Measurements from ENCODE around the gene TMEM119. TPM values are rescaled to one million over a fixed set of nuclear protein-coding genes. Genes with fewer than 3 reads are reported as not detected.
"Not testable (repeated sequence)": the region's sequence is repeated elsewhere in the genome, so short reads cannot be mapped to it uniquely, and the experiment has no call there.

Gene TMEM119
- polyA plus RNA-seq, 4 donors, result 23.9 to 25.7 (median 25.5) TPM

DNA sequence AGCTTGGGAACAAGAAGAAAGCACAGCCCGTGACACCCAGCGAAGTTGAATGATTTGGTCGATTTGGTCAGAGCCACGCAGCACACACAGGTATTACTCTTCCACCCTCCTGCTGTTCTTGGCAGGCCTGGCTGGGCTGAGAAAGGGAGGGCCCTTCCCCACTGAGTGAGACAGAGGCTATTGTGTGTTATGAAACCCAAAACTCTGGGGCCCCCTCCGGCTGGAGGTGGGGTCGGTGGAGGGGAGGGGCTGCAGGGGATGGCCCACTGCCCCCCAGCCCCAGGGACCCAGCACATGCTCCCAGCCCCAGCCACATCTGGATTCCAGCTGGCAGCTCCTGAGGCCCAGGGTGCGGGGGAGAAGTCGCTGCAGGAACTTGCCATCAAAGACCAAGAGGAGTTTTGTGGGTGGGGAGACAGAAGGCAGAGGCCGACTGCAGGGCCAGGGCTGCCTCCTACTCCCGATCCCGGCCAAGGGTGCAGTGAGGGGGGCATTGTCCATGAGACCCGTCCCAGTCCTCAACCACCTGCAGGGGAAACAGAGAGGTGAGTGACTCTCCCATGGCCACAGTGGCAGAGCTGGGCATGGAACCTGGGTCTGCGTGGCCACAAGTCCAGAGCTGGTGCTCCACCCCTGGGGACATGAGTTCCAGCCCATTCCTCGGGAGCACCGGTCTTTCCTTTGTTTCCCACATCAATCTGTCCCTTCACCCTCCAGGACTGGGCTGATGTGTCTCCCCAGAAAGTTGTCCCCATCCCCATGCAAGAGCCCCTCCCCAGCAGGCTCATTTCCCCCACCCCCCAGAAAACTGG is 8.7 kb downstream of the TMEM119 start:
- DNase-seq (ENCODE audit: low read depth in 4 of 4, low spot score in 3 of 4), result peak in 1 of 4 donors; percentile 47

DNA sequence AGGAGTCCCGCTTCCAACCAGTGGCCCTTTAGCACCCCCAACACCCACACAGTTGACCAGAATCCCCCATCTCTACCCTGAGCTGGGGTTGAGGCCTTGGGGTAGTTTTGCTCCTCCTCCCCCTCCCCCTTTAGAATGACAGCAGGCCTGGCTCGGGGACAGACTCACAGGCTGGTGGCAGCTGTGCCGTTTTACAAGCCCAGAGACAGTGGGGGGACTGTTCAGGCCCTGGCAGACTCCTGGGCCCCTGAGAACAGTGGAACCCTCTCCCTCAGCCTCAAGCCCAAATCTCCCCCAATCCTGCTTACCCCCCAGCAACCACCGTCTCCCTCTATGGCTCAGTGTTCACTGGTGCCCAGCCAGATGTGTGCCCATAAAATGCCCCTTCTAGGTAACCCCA is 10.1 kb downstream of the TMEM119 start:
- DNase-seq (ENCODE audit: low read depth in 4 of 4, low spot score in 3 of 4), result no peak

DNA sequence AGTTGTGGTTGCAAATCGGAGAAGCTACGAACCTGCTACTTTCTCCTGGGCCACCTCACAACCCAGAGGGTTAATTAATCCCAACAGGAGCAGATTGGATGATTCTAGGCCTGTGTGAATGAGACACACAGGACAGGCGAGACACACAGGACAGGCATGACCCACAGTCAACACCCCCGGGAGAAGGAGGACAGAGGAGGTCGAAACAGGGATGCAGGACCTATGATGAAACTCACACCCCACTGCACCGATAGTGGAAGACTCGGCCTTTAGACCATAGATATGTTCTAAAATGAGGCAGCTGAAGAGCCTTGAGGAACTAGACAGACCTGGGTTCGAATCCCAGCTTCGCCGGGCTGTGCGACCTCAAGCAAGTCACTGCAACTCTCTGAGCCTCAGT is 11.6 kb downstream of the TMEM119 start:
- DNase-seq (ENCODE audit: low read depth in 4 of 4, low spot score in 3 of 4), result no peak

DNA sequence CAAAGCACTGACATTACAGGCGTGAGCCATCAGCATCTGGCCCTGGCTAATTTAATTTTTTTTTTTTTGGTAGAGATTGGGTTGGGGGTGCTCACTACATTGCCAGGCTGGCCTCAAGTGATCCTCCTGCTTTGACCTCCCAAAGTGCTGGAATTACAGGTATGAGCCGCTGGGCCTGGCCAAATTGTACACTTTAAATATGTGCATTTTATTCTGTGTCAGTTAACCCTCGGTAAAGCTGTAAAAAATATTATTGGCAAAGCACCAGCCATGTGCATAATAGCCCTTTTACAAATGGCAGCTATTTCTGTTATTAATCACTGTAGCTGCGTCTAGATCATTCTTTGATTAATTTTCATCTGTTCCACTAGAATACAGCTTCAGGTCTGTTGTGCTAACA is 12.0 kb downstream of the TMEM119 start:
- DNase-seq (ENCODE audit: low read depth in 4 of 4, low spot score in 3 of 4), result no peak

DNA sequence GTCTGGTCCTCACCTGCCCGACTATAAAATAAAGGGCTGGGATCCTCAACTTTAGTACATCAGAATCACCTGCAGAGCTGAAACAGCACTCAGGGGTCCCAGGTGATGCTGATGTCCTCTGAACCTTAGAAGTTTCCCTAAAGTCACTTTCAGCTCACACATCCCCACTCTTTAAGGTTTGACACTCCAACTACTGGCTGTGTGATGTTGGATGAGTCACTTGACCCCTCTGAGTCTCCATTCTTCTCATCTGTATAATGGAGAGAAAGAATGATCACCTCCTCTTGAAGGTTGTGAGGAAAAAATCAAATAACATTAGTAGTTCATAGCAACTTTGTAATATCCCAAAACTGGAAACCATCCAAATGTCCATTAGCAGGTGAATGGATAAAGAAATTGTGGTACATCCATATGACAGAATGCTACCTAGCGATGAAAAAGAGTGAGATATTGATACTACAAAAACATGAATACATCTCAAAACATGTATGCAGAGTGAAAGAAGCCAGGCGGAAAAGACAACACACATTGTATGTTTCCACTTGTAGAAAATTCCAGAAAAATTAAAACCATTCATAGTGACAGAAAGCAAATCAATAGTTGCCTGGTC is 13.3 kb downstream of the TMEM119 start:
- no peak for DNase-seq (ENCODE audit: low read depth in 4 of 4, low spot score in 3 of 4)

DNA sequence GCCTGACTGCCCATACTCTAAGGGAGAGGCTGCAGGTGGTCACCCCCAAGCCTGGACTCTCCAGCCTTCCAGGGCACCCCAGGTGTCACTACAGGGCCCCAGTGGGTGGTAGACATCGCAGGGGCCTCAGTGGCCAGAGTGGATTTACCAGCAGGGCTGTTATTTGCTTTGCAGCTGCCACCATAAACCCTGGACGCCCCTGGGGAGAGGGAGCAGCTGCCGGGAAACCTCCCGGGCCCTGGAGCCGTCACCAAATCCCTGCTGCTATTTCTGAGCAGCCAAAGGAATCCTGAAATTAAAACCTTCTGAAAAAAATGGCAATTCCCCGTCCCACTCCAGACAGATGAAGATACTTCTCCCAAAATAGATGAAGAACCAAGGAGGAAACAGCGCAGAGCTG is 13.9 kb downstream of the TMEM119 start:
- DNase-seq (ENCODE audit: low read depth in 4 of 4, low spot score in 3 of 4), result no peak

DNA sequence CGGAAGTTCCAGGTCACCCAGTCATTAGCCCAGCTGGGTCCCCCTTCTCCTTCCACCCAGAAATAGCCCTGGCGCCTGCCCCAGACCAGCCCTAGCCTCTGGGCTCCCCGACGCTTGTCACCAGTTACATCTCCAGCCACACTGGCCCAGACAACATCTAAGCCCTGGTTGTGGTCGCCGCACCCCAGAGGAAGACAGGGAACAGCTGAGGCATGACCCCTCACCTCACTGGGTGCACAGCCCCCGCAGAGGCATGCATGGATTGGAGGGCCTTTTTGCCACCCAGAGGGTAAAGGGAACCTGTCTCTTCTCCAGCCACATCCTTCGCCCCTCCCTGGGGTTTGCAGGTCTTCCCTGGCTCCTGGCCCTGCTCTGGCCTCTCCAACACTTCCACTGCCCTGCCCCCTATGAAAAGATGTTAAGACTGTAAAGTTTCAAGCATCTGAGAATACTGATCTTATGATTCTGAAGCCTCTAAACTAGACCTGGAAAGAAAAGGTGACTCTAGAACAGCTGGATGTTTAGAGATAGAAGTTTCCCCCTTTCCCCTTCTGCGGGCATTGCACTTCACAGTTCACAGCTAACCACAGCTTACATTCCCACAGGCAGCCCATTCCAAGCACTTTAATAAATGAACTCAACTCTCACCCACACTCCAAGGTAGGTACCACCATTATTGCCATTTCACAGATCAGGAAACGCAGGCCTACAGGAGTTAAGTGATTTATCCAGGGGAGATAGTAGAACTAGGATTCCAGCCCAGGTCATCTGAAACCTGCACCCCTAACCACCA is 14.7 kb downstream of the TMEM119 start:
- no peak for DNase-seq (ENCODE audit: low read depth in 4 of 4, low spot score in 3 of 4)

DNA sequence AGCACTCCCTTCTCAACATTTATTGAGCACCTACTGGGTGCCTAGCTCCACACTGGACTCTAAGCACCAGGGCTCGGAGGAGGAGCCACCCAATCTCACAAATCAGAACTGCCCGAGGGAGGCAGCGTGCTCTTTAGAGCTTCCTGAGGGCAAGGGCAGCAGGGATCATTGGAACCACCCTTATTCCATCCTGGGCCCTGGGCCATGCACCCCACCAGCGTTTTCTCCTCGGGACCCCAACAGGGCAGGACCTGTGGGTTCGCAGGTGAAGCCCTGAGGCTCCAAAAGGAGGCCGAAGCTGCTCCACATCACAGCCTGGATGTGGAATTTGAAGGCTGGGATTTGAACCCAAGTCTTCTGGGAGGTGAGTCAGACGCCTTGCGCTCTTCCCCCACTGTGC is 15.4 kb downstream of the TMEM119 start:
- DNase-seq (ENCODE audit: low read depth in 4 of 4, low spot score in 3 of 4), result no peak

DNA sequence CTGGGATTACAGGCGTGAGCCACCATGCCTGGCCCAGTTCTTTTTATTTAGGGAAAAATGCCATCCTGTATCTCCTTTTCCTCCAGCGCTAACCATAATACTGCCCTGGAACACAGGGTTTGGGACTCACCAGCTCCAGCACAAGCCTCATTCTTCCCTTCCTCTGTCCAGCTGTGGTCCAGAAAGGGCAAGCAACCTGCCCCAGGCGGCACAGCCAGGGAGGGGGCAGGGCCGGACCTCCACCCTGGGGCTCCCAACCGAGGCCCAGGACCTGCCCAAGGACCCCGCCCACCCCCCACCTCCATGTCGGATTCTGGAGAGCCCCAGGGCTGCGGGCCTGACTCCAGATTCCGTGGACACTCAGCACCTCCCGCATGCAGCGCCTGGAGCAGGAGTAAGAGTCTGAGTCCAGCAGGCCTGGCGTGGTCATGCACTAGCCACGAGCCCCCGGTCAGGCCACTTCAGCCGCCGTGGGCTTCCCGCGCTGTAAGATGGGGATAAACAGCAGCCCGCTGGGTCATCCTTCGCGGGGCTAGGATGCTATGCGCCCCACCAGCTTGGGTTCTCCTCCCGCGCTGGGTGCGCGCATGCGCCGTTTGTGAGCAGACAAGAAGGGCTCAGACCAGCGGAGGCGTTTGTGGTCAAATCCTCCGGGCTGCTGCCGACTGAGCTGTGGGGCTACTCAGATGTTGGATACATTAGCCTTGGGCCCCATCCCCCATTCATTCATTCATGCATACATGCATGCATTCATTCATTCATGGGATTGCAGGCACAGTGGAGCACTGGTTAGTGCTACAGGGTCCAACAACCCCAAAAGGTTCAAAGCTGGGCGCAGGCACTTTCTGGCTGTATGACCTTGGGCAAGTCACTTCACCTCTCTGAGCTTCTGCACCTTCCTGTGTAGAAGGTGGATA is 16.3 kb downstream of the TMEM119 start:
- DNase-seq (ENCODE audit: low read depth in 4 of 4, low spot score in 3 of 4), result no peak

DNA sequence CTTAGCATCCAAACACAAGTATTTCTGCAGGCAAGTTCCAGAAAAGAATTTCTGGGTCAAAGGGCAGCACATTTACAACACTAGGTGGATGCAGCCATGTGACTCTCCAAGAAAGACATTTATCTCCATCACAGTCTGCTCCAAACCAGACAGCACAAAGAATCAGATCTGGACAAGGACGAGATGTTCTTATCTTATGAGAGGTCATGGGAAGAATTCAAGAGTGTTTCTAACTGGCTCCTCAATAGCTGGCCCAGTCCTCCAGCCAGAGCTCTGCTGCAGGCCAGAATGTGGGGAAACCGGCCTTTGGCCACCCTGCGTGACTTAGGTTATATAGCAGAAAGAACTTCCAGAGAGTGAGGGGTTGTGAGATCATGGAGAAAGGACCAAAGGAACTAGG is 17.4 kb downstream of the TMEM119 start:
- DNase-seq (ENCODE audit: low read depth in 4 of 4, low spot score in 3 of 4), result no peak

DNA sequence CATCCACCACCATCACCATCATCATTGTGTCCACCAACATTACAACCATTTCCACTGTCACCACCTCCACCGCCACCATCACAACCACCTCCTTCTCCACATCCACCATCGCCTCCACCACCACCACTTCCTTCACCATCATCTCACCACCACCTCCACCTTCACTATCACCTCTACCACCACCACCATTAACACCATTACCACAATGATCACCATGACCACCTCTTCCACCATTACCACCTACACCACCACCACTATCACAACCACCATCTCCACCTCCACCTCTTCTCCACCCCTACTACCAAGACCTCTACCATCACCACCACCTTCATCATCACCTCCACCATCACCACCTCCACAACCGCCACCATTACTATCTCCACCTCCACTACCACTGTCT is 19.1 kb downstream of the TMEM119 start:
- no peak for DNase-seq (ENCODE audit: low read depth in 4 of 4, low spot score in 3 of 4)

DNA sequence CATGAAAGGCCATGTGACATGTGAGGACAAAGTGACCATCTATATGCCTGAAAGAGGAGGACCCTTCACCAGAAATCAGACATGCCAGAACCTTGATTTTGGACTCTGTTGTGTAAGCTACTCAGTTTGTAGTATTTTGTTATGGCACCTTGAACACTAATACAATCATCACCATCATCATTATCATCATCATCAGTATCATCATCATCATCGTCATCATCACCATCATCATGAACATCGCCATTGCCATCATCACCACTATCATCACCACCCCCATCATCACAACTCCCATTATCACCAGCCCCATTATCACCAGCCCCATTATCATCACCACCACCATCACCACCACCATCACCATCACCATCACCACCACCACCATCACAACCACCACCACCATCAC is 19.6 kb downstream of the TMEM119 start:
- no peak for DNase-seq (ENCODE audit: low read depth in 4 of 4, low spot score in 3 of 4)

DNA sequence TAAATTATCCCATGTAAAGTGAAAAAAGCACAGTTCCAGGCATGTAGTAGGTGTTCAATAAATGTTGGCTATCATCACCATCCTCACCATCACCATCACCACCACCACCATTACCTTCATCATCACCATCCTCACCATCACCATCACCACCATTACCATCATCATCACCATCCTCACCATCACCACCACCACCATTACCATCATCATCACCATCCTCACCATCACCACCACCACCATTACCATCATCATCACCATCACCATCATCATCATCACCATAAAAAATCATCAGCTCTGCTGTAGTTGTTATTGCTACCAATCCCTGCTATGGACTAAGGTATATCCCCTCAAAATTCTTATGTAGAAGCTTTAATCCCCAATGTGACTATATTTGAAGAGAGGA is 20.4 kb downstream of the TMEM119 start:
- DNase-seq (ENCODE audit: low read depth in 4 of 4, low spot score in 3 of 4), result no peak

DNA sequence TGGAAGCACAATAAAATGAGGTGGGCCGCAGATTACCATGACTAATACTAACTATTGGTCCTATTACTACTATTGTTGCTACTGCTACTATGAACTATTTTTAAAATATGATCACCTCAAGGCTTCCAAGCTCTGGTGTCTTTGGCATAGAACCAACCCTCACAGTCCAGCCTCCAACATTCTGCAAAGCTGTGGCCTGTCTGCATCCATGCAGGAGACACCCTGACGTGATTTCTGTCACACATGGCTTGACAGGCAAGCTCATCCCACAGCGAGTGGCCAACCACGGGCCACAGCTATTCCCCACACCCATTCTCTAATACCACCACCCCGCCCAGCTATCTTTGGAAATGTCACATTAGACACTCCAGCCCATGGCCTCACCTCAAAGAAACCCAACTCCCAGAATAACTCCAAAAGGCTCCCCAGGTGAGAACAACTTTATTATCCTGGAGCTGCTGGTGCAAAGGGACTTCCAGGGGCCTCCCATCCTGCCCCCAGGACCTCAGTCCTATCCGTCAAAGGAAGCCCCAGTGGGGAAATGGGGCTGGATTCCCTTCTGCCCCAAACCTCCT is 21.1 kb downstream of the TMEM119 start:
- no peak for DNase-seq (ENCODE audit: low read depth in 4 of 4, low spot score in 3 of 4)

DNA sequence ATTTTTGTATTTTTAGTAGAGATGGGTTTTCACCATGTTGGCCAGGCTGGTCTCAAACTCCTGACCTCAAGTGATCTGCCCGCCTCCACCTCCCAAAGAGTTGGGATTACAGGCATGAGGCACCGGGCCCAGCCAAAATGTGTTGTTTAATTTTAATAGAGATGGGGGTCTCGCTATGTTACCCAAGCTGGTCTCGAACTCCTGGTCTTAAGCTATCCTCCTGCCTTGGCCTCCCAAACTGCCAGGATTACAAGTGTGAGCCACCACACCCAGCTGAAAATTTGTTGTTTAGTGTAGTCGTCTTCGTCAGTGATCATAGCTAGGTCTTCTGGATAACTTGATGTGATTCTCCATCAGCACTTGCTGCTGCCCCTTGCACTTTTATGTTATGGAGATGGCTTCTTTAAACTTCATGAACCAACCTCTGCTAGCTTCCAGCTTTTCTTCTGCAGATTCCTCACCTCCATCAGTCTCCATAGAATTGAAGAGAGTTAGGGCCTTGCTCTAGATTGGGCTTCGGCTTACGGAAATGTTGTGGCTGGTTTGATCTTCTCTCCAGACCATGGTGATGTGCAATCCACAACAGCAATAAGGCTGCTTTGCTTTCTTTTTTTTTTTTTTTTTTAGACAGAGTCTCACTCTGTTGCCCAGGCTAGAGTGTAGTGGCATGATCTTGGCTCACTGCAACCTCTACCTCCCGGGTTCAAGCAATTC is 22.5 kb downstream of the TMEM119 start:
- no peak for DNase-seq (ENCODE audit: low read depth in 4 of 4, low spot score in 3 of 4)

DNA sequence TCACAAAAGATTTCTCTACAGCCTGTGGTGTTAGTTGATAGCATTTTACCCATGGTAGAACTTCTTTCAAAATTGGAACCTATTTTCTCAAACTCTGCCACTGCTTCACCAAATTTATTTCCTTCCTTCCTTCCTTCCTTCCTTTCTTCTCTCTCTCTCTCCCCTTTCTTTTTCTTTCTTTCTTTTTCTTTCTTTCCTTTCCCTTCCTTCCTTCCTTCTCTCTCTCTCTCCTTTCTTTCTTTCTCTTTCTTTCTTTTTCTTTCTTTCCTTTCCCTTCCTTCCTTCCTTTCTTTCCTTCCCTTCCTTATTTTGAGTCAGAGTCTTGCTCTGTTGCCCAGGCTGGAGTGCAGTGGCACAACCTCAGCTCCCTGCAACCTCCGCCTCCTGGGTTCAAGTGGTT is 23.6 kb downstream of the TMEM119 start:
- not testable (repeated sequence) for DNase-seq (ENCODE audit: low read depth in 4 of 4, low spot score in 3 of 4)

DNA sequence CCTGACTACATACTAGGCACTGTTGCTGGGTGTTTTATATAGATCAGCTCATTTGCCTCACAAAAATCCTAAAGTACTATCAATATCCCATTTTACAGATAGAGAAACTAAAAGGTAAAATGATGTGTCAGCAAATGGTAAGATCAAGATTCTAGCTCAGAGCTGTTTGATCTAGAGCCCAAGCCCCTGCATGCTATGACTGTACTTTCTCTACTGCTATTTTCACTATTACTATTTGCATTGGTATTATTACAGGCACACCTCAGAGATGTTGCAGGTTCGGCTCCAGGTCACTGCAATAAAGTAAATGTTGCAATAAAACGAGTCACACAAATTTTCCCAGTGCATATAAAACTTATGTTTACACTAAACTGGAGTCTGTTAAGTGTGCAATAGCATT is 24.6 kb downstream of the TMEM119 start:
- DNase-seq (ENCODE audit: low read depth in 4 of 4, low spot score in 3 of 4), result no peak

DNA sequence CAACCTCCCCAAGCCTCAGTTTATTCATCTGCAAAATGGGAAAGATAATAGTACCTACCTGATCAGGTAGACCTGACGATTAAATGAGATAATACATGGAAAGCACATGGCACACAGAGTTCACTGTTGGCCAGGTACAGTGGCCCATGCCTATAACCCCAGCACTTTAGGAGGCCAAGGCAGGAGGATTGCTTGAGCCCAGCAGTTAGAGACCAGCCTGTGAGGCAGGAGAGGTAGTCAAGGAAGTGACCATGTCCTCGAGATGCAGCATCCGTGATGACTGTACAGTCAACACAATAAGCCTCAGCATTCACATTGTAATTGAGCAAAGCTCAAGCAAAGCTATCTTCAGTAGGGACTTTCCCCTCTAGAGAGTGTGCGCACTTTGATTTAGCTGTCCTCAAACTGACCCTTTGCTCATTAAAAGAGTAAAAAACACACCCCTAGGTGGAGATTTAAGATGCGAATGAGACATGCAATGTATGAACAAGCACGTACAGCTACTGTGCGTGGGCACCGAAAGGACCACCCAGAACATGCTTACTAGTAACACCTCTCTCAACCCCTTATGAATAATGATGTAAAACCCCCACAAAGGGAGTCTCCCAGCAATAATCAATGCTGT is 25.6 kb downstream of the TMEM119 start:
- DNase-seq (ENCODE audit: low read depth in 4 of 4, low spot score in 3 of 4), result no peak

DNA sequence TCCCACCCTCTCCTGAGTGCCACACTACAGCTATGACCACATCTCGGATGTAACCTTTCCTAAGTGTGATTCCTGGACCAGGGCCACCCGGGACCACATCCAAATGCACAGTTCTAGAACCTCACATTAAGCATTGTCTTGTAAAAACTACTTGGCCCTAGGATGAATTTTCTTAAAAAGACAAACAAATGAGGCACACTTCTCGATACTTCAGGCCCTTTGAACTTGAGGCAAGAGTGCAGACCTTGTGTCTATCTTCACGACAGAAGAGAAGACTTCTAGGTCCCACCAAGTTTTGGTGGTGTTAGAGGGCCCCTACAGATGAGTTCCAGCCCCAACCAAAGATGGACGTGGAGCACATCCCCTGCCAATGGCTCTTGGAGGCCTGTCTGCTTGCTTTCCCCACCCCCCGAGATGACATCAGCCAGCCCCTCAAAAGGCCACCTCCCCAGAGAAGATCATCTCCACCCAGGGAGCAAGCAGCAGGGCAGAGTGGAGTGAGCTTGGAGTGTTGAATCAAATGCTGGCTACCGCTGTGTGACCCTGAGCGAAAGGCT is 26.2 kb downstream of the TMEM119 start:
- DNase-seq (ENCODE audit: low read depth in 4 of 4, low spot score in 3 of 4), result no peak
